NCI-H526 (cell line): ENCODE results near the gene VAX1.
A peak's percentile ranks its signal among the peaks of the same experiment; 100 is the strongest.
"Not testable (repeated sequence)": the region's sequence is repeated elsewhere in the genome, so short reads cannot be mapped to it uniquely, and the experiment has no call there.

Experiments
- DNase-seq, 2 experiments: peaks; one replicate each; lab custom pipeline; 2025; lab: John Stamatoyannopoulos, UW

VAX1 gene

DNA sequence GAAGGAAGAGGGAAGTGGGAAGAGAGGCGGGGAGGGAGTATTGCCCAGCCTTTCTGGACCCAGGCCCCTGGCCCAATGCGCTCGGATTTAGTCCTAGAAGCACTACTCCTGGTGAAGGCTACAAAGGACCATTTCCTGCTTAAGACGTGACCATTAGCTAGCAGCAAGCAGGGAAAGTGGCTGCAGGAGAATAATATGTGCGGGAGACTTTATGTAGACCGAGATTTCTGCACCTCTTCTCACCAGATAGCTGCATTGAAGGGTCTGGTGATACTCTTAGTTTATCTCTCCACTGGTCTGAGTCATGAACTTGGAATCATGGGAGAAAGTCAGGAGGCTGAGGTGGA lies 3.1 kb downstream of the VAX1 start:
- DNase-seq, result no peak

DNA sequence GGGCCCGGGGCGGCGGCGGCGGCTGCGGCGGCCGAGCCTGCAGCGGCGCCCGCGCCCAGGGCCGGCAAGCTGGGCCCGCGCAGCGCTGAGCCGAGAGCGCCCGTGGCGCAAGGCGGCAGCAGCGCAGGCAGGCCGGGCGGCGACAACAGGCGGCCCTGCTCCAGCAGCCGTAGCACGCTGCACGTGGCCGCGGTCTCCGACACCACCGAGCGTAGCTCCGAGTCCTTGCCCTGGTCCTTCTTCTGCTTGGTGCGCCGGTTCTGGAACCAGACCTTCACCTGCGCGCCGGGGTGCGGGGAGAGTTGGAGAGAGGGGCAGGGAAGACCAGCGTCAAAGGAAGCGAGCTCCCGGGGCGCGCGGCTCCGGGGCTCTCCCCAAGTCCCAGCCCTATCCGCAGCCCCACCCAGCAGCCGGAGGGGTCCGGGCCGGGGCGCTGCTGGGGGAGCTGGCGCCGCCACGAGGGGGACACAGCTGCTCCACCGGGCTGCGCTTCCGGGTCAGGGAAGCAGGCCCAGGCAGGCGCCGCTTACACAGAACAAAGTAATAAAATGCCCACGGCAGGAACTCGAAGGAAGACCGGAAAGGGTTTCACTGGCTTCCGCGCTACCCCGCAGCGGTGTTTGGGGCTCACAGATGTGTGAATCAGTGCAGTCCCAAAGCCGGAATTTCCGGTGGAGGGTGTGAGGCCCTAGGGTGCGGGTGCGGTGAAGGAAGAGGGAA lies 3.6 kb downstream of the VAX1 start:
- DNase-seq, result peak in 1 of 2 experiments; percentile 32

DNA sequence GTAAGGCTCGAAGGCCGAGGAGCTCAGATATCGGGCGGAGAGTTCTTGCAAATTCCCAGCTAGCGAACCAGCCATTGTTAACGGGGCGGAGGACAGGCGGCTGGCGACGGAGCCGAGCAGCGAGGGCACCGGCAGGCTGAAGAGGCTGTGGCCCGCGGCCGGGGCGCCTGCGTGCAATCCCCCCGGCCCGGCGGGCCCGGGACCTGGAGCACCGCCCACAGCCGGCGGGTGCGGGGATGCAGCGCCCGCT lies 4.1 kb downstream of the VAX1 start:
- DNase-seq, result no peak

DNA sequence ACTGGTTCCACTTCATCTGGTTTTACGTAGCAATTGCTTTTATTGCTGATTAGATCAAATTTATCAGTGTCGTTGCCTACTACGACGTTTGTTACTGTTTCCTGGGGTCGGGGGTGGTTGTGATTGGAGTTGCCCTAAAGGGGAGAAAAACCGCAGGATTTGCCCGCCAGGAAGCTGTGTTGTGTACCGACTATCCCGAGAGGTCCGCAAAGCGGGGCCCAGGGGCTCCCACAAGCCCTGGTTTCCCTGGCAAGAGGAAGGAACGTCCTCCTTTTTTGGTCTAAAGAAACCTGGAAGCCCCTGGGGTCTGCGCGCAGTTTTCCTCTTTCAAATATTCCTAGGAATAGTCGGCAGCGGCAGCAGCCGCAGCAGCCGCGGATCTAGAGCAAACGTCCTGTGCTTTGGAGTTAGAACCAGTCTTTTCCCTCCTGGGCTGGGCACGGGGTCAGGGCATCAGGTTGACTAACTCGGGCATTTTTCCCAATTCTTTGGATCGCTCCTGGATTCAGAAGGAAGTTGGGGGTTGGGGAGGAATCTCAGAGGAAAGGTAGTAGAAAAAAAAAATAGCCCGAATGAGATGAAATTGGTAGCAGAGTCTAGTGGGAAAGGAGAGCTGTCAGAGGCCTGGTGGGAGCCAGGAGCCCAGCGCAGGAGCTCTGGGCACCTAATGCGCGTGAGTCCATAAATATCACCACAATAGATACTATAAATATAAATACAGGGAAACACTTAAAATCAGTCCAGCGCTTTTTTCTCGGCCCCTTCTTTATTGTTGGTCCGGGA lies 4.6 kb downstream of the VAX1 start:
- DNase-seq, result no peak

DNA sequence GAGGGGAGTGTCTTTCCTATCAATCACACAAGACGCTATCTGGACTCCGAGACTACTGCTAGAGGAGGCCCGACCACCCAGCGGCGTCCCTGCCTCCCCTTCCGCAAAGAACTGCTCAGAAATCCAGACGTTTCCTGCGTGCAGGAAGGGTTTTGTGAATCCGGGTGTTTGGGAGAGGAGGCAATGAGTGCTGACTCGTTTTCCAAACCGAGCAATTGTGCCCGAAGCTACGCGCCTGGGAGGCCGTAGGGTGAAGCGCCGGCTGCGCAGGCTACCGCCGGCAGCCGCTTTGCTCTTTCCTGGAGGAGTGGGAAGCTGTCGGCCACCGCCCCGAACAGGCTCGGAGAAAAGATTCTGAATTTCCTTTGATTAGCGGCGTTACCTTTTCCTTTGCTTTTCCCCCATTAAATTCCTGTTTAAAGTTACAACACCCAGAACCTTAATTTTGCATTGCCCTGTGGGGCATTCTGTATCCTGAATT lies 5.3 kb downstream of the VAX1 start:
- DNase-seq, result no peak

DNA sequence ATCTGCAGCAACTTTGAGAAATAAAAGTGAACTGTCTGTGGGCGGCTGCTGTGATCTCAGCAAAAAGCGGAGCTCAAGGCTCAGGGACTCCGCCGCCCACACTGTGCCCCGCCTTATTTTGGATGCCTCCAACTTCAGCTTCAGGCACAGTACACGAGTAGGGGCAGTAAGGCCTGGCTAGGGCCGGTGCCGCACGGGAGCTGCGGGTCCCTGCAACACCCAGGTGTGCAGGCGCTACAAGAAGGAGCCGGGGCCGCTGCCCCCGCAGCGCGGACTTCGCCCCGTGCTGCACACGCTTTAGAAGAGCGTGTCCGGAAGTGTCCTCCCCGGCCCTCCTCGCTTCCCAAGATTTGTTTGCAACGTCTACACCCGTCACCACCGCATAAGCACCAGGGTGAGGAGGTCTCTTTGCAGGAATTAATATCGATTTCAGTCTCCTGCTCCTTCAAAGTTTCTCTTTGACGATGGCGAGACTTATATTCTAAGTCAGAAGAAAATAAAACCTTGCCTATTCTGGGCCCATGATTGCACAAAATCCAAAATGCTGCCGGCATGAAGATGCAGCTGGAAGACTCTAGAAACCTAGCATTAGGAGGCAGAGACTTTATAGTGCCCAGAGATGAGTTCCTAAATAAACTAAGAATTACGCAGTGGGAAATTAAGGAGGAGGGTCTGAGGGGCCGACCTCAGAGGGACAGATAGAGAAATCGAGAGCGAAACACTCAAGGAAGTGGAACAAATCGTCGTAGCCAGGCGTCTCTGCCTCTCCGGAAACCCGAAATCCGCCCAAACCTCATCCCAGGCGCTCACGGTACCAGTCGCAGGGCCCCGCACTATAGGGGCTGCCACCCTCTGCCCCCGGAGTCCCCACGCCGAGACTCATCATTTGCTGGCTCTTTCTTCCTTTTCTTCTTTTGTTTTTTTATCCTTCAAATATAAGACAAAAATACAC lies 6.4 kb downstream of the VAX1 start:
- no peak for DNase-seq

DNA sequence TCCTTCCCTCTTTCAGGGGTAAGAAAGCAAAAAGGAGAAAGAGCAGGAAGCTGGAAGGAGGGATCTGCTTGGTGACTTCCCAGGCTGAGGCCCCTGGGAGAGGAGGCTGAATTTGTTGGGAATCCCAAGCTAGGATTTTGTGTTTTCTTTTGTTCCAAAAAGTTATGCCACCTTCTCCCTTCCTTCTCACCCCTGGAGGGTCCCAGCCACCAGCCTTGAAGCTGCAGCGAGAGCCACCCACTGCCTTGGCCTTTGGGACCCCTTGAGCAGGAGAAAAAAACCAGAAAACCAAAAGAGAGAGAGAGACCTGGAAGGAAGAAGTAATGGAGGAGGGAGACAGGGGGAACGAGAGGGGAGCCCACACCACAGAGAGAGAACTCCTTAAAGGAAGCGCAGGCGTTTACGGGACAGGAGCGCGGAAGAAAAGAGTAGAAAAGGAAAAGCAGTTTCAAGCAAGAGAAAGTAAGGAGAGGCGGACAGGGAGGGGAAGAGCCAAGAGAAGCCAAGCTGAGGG lies 7.2 kb downstream of the VAX1 start:
- DNase-seq, result no peak

DNA sequence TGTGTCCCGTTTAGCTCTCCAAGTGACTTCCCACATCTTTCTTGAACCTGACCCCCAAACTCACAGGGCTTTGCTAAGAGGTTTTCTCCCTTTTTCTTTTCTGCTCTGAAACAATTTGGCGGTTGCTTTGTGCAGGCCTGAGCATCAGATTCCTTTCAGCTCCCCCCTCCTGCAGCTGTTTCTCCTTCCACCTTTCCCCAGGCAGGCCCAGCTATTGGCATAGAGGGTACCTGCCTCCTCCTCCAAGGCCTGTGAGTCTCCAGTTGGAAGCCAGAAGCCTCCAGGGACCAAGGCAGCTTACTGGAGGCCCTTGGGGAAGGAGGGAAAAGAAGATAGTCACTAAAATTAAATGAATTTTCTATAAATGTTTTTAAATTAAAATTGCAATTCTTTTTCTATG lies 7.7 kb downstream of the VAX1 start:
- DNase-seq, result no peak

DNA sequence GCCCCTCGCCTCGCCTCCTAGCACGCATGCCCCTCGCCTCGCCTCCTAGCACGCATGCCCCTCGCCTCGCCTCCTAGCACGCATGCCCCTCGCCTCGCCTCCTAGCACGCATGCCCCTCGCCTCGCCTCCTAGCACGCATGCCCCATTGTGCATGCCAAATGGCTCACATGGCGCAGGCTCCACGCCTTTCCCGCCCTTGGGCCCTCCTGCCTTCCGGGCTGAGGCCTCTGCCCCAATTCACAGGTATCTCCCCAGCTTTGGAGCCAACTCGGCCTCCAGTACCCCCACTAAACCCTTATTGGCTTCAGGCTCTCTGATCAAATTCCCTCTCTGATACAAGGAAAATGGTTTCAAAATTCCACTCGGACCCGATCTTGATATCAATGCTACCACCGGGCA lies 11.4 kb downstream of the VAX1 start:
- DNase-seq, result not testable (repeated sequence)

DNA sequence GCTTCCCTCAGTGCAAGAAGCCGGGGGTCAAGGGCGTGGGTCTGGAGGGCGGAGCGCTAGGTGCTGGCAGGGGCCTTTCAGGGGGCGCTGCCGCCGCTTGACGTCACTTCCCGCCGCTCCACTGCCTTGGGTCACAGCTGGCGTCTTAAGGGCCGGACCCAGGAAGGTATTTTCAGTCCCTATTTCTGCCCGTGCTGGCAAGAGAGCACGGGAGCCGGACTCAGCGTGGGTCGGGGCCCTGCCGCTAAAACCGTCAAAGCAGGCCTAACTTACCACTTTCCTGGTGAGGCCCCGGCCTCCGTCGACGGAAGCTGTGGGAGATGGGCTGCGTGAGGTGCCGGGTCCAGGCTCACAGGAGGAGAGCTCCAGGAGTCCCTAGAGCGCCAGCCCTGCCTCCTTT lies 12.0 kb downstream of the VAX1 start:
- no peak for DNase-seq

DNA sequence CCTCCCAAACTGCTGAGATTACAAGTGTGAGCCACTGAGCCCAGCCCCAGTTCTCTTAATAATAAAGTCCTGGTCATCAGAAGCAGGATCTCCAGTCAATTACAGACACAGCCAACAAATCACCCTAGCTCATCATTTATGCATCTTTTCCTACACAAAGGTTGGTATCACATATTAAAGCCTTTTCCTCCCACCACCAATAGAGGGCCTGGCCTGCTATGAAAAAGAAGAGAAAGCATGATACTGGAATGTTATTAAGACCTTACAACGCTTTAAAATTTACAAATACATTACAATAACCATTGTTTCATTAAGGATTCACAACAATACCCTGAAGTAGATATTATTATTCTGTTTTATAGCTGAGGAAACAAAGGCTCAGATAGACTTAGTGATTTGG lies 25.9 kb downstream of the VAX1 start:
- peak in 1 of 2 experiments; percentile 18 for DNase-seq

DNA sequence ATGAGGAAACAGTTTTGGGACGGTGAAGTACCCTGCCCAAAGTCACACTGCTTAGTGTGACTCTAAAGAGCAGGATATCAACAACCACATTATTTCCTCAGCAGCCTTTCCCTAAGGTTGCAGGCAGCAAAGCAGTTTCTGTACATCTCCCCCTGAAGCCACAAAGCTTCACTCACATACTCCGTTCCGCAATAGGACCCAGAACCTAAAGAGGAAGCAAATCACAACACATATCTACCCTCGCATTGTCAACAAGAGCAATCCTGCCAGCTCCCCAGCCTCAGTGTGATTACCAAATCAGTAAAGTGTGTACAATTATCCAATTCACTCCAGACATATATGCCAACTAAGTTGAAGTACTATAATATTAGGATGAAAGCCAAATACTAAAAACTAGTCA lies 30.8 kb downstream of the VAX1 start:
- no peak for DNase-seq

DNA sequence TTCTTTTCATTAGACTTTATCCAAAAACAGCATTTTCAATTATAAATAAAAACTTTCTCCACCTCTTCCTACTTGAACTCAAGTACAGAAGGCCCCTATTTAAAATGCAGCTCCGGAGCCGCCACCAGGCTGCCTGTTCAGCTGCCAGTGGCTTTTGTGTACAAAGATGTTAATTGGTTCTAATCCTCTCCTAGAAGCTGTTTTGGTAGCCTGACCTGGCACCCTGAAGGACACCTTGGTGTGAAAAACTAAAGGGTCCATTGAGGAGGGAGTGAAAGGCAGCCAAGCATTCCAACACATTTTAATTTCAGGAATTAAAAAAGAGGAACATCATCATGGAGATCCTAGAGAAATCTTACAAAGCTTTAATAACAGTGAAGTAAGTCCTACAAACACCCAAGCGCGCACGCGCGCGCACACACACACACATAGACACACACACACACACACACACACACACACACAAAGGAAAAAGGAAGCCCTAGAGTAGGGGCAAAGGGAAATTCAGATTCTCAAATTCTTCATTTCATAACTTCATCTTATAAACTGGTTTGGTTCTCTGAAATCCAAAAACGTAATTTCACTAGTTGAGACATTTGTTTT lies 41.4 kb downstream of the VAX1 start:
- DNase-seq, result peak in 1 of 2 experiments; percentile 1

DNA sequence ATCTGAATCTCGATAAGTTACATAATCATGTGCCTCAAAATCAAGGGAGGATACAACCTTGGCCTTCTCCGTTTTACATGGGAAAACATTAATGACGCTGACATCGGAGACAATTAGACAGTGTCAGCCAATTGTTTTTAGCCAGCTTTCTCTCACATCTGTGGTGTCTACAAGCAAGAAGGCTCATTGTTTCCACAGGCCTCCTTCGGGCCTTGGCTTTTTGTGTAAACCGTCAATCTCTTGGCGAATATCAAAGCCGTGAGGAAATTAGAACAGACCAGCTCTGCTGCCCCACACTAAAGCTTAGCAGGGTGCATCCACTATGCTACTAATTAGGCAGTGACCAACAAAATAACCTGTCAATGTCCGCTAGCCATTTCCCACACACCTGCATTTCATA lies 43.2 kb downstream of the VAX1 start:
- DNase-seq, result no peak

DNA sequence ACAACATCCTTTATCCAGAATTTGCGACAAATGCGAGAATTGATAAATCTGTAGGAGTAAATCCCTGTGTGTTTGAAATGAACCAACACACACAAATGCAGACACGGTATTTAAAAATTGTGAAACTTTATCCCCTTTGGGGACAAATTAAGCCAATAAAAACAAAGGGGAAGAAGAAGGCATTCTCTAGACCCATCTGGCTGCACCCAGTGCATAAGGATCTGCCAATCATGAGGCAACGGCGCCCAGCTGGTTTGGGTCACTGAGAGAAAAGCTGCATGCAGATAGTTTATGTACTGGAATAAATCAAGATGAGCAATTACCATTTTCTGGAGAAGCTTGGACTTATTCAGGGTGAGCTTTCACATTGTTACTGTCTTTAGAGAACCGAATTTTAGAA lies 45.7 kb downstream of the VAX1 start:
- DNase-seq, result no peak

DNA sequence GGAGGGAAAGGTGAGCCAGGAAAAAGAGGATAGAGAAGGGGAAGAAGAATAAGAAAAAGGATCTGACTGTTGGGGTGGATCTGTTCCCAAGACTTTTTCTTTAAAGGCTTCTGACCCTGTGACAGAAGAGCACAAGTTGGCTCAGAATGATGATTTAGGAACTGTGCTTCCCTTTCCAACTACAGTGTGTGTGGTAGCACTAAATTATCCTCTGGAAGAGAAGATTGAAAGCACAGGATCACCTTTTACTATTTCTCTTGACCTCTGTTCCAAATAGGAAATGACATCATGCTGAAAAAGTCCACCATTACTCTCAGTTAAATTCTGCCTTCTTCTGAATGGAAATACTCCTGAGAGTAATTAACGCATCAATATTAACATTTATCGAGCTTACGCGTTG lies 47.2 kb downstream of the VAX1 start:
- DNase-seq, result no peak

DNA sequence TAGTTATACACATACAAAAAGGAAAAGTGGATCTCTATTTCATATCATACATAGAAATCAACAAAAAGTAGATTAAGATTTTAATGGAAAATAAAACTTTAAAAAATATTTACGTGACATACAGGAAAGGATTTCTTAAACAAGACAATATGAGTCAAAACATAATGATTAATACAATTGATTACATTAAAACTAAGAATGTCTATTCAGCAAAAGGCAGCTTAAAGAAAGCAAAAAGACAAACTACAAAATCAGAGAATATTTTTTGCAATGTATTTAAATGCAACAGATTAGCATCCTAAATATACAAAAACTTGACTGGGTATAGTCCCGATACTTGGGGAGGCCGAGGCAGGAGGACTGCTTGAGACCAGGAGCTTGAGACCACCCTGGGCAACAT lies 50.5 kb downstream of the VAX1 start:
- DNase-seq, result no peak

DNA sequence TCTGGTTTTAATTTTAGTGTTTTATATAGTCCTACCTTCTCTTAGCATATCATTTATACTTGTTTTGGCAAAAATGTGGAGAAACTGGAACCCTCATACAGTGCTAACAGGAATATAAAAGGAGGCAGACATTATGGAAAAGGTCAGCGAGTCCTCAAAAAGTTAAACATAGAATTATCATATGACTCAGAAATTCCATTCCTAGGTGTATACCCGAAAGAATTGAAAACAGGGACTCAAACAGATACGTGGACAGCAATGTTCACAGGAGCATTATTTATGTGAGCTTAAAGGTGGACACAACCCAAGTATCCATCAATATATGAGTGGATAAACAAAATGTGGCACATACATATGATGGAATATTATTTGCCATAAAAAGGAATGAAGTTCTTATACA lies 51.5 kb downstream of the VAX1 start:
- DNase-seq, result no peak

DNA sequence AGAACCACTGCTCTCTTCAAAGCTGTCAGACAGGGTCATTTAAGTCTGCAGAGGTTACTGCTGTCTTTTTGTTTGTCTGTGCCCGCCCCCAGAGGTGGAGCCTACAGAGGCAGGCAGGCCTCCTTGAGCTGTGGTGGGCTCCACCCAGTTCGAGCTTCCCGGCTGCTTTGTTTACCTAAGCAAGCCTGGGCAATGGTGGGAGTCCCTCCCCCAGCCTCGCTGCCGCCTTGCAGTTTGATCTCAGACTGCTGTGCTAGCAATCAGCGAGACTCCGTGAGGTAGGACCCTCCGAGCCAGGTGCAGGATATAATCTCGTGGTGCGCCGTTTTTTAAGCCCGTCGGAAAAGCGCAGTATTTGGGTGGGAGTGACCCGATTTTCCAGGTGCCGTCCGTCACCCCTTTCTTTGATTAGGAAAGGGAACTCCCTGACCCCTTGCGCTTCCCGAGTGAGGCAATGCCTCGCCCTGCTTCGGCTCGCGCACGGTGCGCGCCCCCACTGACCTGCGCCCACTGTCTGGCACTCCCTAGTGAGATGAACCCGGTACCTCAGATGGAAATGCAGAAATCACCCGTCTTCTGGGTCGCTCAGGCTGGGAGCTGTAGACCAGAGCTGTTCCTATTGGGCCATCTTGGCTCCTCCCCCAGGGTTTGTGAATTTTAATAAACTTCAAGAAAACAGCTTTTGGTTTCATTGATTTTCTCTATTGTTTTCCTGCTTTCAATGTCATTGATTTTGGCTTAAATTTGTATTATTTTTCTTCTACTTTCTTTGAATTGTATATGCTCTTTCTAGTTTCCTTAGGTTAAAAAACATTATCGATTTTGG lies 53.4 kb downstream of the VAX1 start:
- DNase-seq, result peak in 1 of 2 experiments; percentile 43
